ENCODE data around the gene KPNA6.
A peak's percentile ranks its signal among the peaks of the same experiment; 100 is the strongest.
"Not testable (repeated sequence)": the region's sequence is repeated elsewhere in the genome, so short reads cannot be mapped to it uniquely, and the experiment has no call there.

The KPNA6 gene

DNA sequence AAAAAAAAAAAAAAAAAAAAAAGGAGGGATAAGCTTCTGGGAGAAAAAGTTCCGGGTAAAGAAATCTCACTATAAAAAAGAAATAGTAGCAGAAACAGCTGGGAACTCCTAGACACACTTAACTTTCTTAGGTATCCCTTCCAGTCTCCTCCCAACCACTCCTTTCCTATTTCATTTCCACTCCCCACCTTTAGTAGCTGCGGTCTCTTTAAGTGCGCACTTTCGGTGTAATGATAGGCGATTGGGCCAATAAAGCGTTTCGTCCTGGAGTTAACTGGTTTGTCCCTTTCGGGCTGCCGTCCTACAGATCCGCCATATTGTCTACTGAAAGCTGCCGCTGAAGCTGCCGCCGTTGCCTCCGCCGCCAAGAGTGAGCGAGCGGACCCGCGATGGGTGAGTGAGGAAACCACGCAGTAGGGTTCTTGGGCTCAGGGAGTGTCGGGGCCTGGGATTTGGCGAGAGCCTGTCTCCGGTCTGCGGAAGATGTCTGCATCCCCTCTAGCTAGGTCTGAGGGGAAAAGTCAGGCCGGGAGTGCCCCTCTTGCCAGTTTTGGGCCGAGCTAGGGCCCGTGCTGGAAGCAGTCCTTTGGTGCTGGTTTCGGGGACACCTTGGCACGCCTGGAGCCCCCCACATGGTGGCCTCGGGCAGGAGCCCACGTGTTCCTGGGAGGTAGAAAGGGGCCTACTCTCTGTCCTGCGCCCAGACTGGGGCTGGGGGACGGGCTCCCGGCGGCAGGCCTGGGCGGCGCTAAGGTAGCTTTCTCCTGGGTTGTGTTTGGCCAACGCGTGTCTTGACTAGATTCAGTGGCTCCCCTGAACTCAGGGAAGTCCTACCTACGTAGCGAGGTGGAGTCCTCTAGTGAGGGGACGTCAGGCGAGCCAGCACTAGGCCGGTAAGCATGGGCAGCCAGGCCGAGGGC, at the start of gene KPNA6:
TSS of gene KPNA6 (plus strand) at position 315 of the 920 bp plus-strand sequence. CDS start at position 390, 75 bp downstream.
- H3K9me3 ChIP-seq (ENCODE audit: control insufficient read depth, insufficient read depth, low read length), result no peaks in the 10 kb centered on the region
- no peaks in the 10 kb centered on the region for H3K36me3 ChIP-seq (ENCODE audit: insufficient read depth, low read length)
- peaks cover 9% of the 10 kb centered on the region; the same call in 1 of the 2 replicates for H3K4me1 ChIP-seq (ENCODE audit: insufficient read depth, low read length)

GRCh38 chr1:32060914-32061313, 46.9 kb upstream of the KPNA6 start:
- peaks cover 20% of the 10 kb centered on the region for H3K36me3 ChIP-seq (ENCODE audit: insufficient read depth, low read length)

More for the DNA sequence above, at the start of gene KPNA6:
- peak within 1 kb of the TSS; percentile 71 for H3K9ac ChIP-seq (ENCODE audit: low read depth, low read length)

DNA sequence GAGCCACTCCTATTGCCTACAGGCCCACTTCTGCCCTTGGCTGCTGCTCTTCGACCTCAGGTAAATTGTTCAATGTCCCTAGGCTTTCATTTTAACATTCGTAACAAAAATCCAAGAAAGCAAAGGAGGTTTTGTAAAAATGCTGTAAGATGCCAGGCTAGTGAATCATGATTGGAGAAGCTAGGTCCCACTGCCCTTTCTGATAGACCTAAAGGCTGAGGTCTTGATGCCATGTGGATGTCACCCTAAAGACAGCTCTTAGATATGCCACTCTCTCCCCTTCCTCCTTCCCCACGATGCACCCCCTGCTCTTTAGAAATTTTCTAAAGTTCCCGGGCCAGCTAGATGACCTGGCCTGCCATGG, 45.0 kb upstream of the KPNA6 start:
- Histone ChIP-seq H3K36me3 (ENCODE audit: insufficient read depth, low read length) (peaks cover 15% of the 10 kb centered on the region), H3K9me3 (ENCODE audit: control insufficient read depth, insufficient read depth, low read length) (no peaks in the 10 kb centered on the region), H3K4me1 (ENCODE audit: insufficient read depth, low read length) (peaks cover 25% of the 10 kb centered on the region), H3K9ac (ENCODE audit: low read depth, low read length) (no peak overlapping the region)

More at GRCh38 chr1:32060914-32061313, 46.9 kb upstream of the KPNA6 start:
- Histone ChIP-seq H3K9ac (ENCODE audit: low read depth, low read length) (no peak overlapping the region), H3K9me3 (ENCODE audit: control insufficient read depth, insufficient read depth, low read length) (no peaks in the 10 kb centered on the region), H3K4me1 (ENCODE audit: insufficient read depth, low read length) (peaks cover 25% of the 10 kb centered on the region)

- no peaks in the 10 kb centered on the region for H3K9me3 ChIP-seq (ENCODE audit: control insufficient read depth, insufficient read depth, low read length)
- no peak overlapping the region for H3K9ac ChIP-seq (ENCODE audit: low read depth, low read length)
- peaks cover 14% of the 10 kb centered on the region for H3K36me3 ChIP-seq (ENCODE audit: insufficient read depth, low read length)
- peaks cover 25% of the 10 kb centered on the region for H3K4me1 ChIP-seq (ENCODE audit: insufficient read depth, low read length)
Measured at GRCh38 chr1:32063261-32063681, 44.6 kb upstream of the KPNA6 start.

DNA sequence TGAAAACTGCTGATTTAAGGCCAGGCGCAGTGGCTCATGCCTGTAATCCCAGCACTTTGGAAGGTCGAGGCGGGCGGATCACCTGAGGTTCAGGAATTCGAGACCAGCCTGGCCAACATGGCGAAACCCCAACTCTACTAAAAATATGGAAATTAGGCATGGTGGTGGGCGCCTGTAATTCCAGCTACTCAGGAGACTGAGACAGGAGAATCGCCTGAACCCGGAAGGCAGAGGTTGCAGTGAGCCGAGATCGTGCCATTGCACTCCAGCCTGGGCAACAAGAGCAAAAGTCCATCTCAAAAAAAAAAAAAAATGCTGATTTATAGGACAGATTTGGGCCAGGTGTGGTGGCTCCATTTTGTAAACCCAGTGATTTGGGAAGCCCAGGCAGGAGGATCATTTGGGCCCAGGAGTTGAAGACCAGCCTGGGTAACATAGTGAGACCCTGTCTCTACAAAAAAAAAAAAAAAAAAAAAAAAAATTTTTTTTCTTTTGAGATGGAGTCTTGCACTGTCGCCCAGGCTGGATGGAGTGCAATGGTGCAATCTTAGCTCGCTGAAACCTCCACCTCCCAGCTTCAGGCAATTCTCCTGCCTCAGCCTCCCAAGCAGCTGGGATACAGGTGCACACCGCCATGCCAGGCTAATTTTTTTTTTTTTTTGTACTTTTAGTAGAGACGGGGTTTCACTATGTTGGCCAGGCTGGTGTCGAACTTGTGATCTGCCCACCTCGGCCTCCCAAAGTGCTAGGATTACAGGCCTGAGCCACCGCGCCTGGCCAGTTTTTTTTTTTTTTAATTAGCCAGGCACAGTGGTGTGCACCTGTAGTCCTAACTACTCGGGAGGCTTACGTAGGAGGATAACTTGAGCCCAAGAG, 42.0 kb upstream of the KPNA6 start:
- H3K4me1 ChIP-seq (ENCODE audit: insufficient read depth, low read length), result peaks cover 24% of the 10 kb centered on the region

GRCh38 chr1:32066489-32066873, 41.4 kb upstream of the KPNA6 start:
- H3K4me1 ChIP-seq (ENCODE audit: insufficient read depth, low read length), result peaks cover 19% of the 10 kb centered on the region
- peaks cover 2% of the 10 kb centered on the region; the same call in 1 of the 2 replicates for H3K36me3 ChIP-seq (ENCODE audit: insufficient read depth, low read length)
- H3K9ac ChIP-seq (ENCODE audit: low read depth, low read length), result no peak overlapping the region
- no peaks in the 10 kb centered on the region for H3K9me3 ChIP-seq (ENCODE audit: control insufficient read depth, insufficient read depth, low read length)

More for the DNA sequence above, 42.0 kb upstream of the KPNA6 start:
- H3K9ac ChIP-seq (ENCODE audit: low read depth, low read length); H3K36me3 ChIP-seq (ENCODE audit: insufficient read depth, low read length); H3K9me3 ChIP-seq (ENCODE audit: control insufficient read depth, insufficient read depth, low read length): not testable (repeated sequence)

GRCh38 chr1:32068957-32069588, 38.8 kb upstream of the KPNA6 start:
- peaks cover 9% of the 10 kb centered on the region; the same call in 1 of the 2 replicates for H3K4me1 ChIP-seq (ENCODE audit: insufficient read depth, low read length)
- no peaks in the 10 kb centered on the region for H3K36me3 ChIP-seq (ENCODE audit: insufficient read depth, low read length)
- no peaks in the 10 kb centered on the region for H3K9me3 ChIP-seq (ENCODE audit: control insufficient read depth, insufficient read depth, low read length)
- no peak overlapping the region for H3K9ac ChIP-seq (ENCODE audit: low read depth, low read length)

DNA sequence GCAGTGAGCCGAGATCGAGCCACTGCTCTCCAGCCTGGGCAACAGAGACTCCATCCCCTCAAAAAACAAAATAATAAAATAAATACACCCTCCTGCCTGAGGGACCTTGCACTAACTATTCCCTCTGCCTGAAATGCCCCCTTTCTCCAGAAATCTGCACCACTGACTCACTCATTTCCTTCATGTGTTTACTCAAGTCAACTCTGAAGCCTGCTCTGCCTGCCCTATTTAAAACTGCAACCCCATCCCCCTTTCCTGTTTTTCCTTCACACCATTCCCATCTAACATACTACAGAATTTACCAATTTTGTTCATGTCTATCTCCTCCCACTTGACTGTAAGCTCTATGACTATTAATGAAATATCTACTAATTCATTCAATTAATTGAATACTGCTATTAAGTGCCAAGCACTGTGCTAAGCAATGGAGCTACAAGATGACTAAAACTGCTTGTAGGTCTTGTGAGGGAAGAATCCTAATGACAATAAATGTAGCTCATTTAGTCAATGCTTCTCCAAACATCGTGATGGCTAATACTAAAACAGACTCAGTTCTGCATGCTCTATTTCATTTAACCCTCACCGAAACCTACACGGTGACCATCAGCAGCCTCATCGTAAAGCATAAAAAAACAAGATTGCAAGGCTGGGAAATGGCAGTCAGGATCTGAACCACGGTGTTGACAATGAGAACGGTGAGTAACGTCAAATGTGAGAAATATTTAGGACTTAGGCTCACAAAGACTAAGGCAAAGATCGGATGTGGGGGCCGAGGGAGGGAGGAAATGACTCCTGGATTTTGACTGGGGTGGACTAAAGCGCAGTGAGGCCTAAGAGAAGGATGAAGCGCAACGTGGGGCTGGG, 35.9 kb upstream of the KPNA6 start:
- Histone ChIP-seq H3K4me1 (ENCODE audit: insufficient read depth, low read length) (peaks cover 9% of the 10 kb centered on the region; the same call in 1 of the 2 replicates), H3K36me3 (ENCODE audit: insufficient read depth, low read length) (no peaks in the 10 kb centered on the region), H3K9ac (ENCODE audit: low read depth, low read length) (peak overlapping the region; percentile 92), H3K9me3 (ENCODE audit: control insufficient read depth, insufficient read depth, low read length) (no peaks in the 10 kb centered on the region)

DNA sequence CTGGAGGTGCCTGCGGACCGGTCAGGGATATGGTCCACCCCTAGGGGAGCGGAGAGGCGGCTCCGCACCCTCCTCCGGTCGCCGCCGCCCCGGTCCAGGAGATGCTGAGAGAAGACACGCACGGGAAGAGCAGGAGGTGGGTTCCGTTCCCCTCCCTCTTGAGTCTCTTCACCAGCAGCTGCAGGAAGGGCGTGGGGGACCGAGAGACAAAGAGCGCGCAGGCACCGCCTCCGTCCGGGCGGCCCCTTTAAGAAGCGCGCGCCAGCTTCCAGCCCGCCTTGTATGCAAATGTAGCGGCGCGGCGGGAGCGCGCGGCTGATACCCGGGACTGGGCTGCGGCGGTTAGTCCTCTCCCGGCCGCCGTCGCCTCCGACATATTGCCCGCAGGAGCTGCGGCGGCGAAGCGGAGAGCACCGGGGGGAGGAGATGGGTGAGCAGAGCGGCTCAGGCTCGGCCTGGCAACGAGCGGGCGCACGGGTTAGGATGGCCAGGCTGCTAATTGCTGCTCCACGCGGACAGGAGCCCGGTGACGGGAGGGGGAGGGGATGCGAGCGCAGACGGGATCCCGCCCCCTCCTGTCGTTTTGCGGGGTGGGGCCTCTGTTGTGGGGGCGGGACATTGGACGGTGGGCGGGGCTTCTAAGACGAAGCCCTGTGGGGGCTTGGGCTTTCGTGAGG, 35.1 kb upstream of the KPNA6 start, which contains the start of gene TMEM39B:
TSS of gene TMEM39B (plus strand) at position 318 of the 677 bp plus-strand sequence. CDS start at position 427, 109 bp downstream.
- 0 out of 2 replicates have a peak, but pooled peaks cover under 1% of the 10 kb centered on the region for H3K36me3 ChIP-seq (ENCODE audit: insufficient read depth, low read length)

GRCh38 chr1:32073299-32074229, 34.3 kb upstream of the KPNA6 start:
- H3K4me1 ChIP-seq (ENCODE audit: insufficient read depth, low read length), result peaks cover 15% of the 10 kb centered on the region
- peaks cover 4% of the 10 kb centered on the region; the same call in 1 of the 2 replicates for H3K36me3 ChIP-seq (ENCODE audit: insufficient read depth, low read length)
- peak overlapping the region; percentile 92; the same call in 1 of the 2 replicates for H3K9ac ChIP-seq (ENCODE audit: low read depth, low read length)
- no peaks in the 10 kb centered on the region for H3K9me3 ChIP-seq (ENCODE audit: control insufficient read depth, insufficient read depth, low read length)

More for the DNA sequence above, 35.1 kb upstream of the KPNA6 start, which contains the start of gene TMEM39B:
- Histone ChIP-seq H3K9ac (ENCODE audit: low read depth, low read length) (peak within 1 kb of the TSS; percentile 92), H3K9me3 (ENCODE audit: control insufficient read depth, insufficient read depth, low read length) (no peaks in the 10 kb centered on the region), H3K4me1 (ENCODE audit: insufficient read depth, low read length) (peaks cover 16% of the 10 kb centered on the region)

- Histone ChIP-seq H3K36me3 (ENCODE audit: insufficient read depth, low read length) (peaks cover 4% of the 10 kb centered on the region), H3K9me3 (ENCODE audit: control insufficient read depth, insufficient read depth, low read length) (no peaks in the 10 kb centered on the region), H3K4me1 (ENCODE audit: insufficient read depth, low read length) (peaks cover 11% of the 10 kb centered on the region), H3K9ac (ENCODE audit: low read depth, low read length) (no peak overlapping the region)
Measured at GRCh38 chr1:32074841-32075240, 33.0 kb upstream of the KPNA6 start.

GRCh38 chr1:32077451-32077850, 30.4 kb upstream of the KPNA6 start:
- no peak overlapping the region for H3K9ac ChIP-seq (ENCODE audit: low read depth, low read length)
- H3K4me1 ChIP-seq (ENCODE audit: insufficient read depth, low read length), result peaks cover 7% of the 10 kb centered on the region; the same call in 1 of the 2 replicates
- peaks cover 4% of the 10 kb centered on the region for H3K36me3 ChIP-seq (ENCODE audit: insufficient read depth, low read length)
- no peaks in the 10 kb centered on the region for H3K9me3 ChIP-seq (ENCODE audit: control insufficient read depth, insufficient read depth, low read length)

Measured in ES-I3 (cell line).